Endometrium (tissue), 2 donors: ENCODE results near the gene PRKCE.
"Not testable (repeated sequence)": the region's sequence is repeated elsewhere in the genome, so short reads cannot be mapped to it uniquely, and the experiment has no call there.

Source experiments
- FAIRE-seq: peaks from 2 replicates; lab custom pipeline; 2012; peaks lifted over from hg19 to GRCh38; lab: Jason Lieb, UNC
- donor health status: control.
- donor health status: control.

PRKCE gene

GRCh38 chr2:45669032-45669486, 17.6 kb downstream of the PRKCE start:
- no peak for FAIRE-seq

DNA sequence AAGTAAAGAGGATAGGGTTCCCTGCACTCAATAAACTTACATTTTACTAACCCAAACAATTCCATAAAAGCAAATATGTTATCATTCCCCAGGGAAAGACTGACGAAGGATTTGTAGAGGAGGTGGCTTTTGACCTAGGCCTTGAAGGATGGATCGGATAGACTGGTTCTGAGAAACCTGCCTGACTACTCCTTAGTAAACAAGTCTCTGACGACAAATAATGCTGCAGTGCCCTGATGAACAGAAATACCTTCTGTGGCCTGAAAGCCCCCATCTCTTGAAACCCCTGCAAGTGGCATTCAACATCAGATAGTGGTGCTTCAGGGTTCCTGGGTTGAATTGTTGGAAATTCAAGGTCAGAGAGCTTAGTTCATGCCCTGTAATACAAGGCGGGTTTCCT, 19.2 kb downstream of the PRKCE start:
- no peak for FAIRE-seq

GRCh38 chr2:45672138-45672537, 20.7 kb downstream of the PRKCE start:
- no peak for FAIRE-seq

DNA sequence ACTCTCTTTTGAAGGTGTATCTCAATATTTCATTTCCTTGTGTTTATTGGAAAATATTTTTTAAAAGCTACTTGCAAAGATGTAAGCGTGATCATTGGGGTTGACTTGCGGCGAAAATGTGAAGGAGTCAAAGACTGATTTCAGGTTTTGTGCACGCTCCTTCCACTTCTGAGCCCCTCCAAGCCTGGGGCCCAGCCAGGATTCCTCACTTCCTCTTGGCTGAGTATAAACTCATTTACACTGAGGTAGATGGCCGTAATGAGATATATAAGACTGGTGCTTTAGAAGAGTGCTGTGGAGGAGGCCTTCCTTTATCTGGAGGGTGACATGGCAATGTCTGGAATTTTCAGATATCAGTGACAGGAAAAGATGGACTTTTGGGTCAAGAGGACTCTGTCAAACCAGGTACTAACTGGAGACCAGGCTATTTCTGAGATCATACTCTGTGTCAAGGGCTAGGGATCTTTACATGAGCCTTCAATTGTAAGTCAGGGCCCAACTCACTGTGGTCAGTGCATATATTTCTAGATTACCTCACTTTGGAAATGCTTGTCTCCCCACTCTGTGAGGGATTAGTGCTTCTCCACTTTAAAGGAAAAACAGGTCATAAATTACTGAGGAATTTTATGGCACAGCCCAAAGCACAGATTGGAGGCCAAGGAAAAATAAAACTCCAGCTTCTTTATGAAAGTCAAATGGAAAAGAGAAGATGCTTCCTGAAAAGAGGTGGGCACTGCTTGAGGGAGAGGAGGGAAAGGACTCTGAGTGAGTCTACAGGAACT, 22.8 kb downstream of the PRKCE start:
- FAIRE-seq: no peak

DNA sequence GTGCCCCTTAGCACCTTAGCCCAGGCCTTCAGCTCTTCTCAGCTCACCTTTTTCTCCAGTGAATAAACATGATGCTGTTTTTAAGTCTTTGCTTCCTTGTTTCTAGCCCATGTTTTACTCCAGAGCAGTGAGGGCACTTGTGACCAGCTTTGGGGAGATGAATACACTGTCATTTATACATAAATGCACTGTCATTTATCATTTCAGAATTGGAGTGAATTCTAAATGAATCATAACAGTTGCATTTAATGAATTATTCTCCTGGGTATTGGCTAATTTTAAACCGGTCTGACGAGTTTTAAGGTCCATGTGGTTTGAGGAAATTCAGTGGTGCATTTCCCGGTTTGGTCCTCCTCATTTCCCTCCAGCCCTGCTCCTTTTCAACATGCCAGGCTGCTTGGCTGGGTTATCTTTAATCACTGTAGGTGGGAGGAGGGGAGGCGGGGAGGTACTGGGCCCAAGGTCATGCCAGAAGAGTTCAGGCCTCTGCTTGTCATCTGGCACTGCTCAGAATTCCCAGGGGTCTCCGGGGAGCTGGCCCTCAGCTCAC, 23.9 kb downstream of the PRKCE start:
- no peak for FAIRE-seq

GRCh38 chr2:45676088-45676487, 24.6 kb downstream of the PRKCE start:
- no peak for FAIRE-seq

DNA sequence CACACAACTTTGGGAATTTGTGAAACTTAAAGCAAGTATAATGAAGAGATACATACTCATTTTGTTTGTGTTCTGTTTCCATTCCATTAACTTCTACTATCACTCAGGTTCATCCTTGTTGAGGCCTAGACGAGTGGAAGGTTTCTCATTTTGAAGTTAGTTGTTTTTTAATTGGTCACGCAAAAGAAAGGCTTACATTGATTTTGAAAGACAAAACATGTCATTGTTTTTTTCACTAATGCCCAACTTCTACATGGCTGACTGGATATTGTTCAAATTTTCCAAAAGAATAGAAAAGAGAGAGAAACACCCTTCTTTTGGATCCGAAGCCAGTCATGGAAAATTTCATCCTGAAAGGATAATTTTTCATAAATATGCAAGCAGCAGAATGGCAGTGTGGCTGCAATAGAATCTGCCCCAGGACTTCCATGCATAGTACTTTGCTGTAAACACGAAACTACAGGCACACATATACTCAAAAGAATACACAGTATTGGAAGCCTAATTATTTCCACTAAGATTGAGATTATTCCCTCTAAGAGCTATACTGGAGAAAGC, 27.4 kb downstream of the PRKCE start:
- FAIRE-seq: no peak

- FAIRE-seq: no peak
Observed at GRCh38 chr2:45680351-45680967, 29.0 kb downstream of the PRKCE start.

- no peak for FAIRE-seq
Observed at GRCh38 chr2:45681675-45682074, 30.2 kb downstream of the PRKCE start.

- FAIRE-seq: no peak
Observed at GRCh38 chr2:45683292-45683691, 31.8 kb downstream of the PRKCE start.

DNA sequence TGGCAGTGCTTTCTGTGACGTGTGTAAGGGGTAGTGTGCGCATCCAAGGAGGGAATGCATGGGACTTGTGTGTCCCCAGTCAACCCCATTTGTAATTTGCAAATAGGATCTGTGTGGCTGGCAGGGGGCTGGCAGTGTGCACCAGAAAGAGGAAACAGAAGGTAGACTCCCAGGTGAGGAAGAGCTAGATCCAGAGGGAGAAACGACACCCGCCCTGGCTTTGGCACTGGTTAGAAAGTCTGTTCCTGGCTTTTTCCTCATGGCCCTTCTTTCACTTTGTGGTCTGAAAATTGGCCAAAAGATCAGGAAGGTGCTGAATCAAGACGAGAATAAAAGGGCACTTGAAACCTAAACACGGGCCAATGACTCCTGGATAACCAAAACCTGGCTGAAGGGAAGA, 33.3 kb downstream of the PRKCE start:
- FAIRE-seq: no peak

- no peak for FAIRE-seq
Observed at GRCh38 chr2:45685260-45685659, 33.8 kb downstream of the PRKCE start.

DNA sequence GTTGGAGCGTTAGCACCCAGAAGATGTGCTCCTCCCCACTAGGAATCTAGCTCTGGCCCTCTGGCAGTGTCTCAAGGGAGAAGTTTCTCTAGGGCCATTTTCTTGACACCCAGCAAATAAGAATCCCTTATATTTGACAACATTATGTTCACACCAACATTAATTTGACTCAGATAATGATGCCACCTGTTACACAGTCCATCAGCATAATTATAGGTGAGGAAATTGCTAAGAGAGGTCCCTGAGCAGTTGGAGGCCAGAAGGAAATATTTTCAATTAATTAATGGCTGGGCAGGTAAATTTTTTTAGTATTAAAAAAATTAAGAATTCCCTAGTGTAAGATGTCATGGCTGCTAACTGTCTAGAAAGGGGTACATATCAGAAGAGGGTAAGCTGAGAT, 36.5 kb downstream of the PRKCE start:
- no peak for FAIRE-seq

- no peak for FAIRE-seq
Observed at GRCh38 chr2:45688479-45689298, 37.2 kb downstream of the PRKCE start.

DNA sequence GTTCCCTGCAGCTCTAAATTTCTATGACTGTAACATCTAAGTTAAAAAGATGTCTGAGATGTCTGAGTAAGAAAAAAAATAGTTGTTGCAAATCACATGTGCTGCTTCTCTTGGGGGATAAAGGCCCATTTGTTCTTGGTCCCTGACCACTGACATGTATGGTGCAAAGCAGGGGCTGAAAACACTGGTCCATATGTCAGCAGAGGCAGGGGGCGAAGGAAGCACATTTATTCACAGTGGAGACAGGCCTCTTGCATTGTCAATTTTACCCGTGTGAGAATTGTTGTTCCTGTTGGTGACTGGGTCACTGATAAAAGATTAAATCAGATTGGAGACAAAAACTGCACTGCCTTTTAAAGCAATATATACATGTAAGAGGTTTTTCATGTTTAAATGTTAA, 38.8 kb downstream of the PRKCE start:
- FAIRE-seq: no peak

GRCh38 chr2:45691171-45691999, 39.9 kb downstream of the PRKCE start:
- FAIRE-seq: no peak

DNA sequence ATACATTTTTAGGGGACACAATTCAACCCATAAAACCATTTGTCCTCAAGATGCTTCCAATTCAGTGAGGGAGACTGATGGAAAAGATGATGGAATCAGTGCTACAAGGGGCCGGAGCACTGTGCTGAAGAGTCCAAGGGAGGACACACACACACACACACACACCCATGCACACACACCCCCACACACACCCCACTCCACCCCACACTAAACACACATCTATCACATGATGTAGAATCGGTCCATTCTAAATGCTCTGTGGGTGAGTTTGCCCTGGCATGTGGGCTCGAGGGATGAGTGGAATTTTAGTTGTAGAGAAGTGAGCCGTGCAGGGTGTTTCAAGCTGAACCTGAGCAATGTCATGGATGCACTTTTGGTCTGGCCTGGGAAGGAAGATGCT, 41.1 kb downstream of the PRKCE start:
- FAIRE-seq: no peak

DNA sequence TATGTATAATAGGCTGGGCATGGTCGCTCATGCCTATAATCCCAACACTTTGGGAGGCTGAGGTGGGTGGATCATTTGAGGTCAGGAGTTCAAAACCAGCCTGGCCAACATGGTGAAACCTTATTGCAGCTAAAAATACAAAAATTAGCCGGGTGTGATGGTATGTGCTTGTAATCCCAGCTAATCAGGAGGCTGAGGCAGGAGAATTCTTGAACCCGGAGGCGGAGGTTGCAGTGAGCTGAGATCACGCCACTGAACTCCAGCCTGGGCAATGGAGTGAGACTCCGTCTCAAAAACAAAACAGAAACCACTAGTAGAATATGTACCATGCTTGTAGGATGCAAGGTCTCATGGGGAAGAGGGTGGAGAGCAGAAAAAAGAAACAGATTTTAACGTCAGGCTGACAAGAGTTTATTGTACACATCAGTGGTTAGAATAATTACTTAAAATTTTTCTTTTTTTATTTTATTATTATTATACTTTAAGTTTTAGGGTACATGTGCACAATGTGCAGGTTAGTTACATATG, 44.1 kb downstream of the PRKCE start:
- FAIRE-seq: not testable (repeated sequence)

DNA sequence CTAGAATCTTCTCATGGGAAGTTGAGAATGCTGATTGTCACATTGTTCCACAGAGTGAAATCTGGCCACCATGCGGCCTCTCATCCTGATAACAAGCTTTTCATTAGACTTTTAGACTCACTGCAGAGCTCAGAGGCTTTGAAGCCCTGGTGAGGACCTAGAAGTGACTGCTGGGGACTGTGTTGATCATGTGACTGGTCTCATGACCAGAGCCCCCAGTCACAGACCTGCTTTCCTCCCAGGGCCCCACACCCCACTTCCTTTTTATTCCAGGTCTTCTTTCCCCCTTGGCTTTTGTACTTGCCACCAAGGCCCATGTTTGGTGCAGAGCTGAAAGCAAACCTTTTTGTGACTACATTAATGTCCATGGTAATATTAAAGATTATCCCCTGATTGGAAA, 45.2 kb downstream of the PRKCE start:
- no peak for FAIRE-seq

- FAIRE-seq: no peak
Observed at GRCh38 chr2:45697190-45697589, 45.7 kb downstream of the PRKCE start.

DNA sequence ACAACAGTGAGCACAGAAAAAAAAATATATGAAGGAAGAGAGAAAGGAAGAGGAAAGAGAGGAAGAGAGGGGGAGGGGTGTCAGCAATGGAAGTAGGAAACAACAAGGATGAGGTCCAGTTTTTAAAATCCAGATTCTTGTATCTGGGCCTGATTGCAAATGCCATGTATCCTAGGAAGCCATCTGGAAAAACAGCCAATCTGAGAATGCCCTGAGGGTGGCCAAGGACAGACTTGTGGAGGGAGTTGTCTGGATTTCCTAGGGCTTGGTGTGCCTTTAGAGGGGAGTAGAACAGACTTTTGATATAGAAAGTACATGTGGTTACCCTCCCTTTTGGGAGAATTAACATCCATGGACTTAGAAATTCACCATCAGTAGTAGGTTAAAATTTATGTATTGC, 47.1 kb downstream of the PRKCE start:
- no peak for FAIRE-seq
